ENCODE data around the gene ADAMTS14.

The ADAMTS14 gene

GRCh38 chr10:70733051-70733450 is 60.7 kb downstream of the ADAMTS14 start:
- no peak for DNase-seq

DNA sequence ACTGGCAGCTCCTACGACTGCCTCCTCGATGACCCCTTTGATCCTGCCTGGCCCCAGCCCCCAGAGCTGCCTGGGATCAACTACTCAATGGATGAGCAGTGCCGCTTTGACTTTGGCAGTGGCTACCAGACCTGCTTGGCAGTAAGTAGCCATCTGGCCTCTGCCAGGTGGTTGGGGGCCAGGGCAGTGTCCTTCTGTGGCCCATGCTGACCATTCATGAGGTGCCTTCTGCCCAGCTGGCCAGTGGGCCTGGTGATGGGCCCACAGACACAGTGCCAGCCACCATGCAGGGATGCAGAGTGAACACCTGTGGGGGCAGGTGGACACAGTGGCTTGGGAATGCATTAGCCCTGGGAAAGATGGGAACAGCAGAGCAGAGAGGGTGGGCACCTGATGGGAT is 62.9 kb downstream of the ADAMTS14 start:
- DNase-seq, result no peak

- no peak for DNase-seq
Observed at GRCh38 chr10:70736525-70736924, 64.2 kb downstream of the ADAMTS14 start.

DNA sequence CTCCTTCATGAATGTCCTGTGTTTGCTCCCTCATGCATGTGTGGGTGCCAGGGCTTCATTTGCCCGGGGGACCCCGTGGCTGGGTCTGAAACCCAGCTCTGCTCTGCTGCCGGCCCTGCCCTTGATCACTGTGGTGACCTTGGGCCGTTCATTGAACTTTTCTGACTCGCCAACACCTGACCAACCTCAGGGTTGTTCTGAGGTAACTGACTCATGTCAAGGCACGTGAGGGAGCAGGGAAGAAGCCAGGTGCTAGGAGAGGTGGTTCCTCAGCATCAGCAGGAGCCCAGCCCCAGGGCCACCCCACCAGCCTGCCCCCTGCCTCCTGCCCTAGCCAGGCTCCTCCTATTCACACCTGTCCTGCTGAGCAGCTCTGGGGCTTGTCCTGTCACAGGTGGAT is 64.9 kb downstream of the ADAMTS14 start:
- DNase-seq, result no peak

DNA sequence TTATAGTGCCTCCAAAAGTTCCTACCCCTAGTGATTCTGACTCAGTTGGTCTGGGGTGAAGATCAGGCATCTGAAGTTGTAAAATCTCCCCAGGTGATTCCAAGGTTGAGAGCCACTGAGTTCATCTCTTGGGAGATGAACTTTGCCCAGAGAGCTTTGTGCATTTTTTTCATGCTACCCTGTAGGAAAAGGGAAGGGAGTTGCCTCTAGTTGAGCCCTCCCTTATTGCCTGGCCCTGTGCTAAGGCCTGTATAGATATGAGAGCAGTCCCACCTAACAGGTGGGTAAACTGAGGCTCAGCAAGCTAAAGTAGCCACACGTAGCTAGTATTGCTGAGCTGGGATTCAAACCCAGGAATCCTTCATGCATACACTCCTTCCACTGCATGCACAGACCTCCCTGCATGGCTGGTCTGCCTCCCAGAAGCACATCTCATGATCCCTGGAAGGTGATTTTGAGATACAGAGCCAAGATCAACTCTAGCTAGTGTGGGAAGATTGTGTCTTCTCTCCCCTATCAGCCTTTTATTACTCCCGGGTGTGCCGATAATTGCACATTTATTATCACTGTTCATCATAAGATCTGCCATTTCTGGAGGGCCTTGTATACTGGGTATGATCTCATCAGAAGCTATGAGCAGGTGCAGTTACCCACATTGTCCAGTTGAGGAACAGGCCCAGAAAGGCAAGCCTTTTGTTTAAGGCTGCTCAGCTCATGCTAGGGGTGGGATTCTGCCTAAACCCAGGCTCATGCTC is 65.9 kb downstream of the ADAMTS14 start:
- no peak for DNase-seq

GRCh38 chr10:70738761-70739121 is 66.4 kb downstream of the ADAMTS14 start:
- DNase-seq, result no peak

GRCh38 chr10:70740406-70741288 is 68.3 kb downstream of the ADAMTS14 start:
- no peak for DNase-seq

DNA sequence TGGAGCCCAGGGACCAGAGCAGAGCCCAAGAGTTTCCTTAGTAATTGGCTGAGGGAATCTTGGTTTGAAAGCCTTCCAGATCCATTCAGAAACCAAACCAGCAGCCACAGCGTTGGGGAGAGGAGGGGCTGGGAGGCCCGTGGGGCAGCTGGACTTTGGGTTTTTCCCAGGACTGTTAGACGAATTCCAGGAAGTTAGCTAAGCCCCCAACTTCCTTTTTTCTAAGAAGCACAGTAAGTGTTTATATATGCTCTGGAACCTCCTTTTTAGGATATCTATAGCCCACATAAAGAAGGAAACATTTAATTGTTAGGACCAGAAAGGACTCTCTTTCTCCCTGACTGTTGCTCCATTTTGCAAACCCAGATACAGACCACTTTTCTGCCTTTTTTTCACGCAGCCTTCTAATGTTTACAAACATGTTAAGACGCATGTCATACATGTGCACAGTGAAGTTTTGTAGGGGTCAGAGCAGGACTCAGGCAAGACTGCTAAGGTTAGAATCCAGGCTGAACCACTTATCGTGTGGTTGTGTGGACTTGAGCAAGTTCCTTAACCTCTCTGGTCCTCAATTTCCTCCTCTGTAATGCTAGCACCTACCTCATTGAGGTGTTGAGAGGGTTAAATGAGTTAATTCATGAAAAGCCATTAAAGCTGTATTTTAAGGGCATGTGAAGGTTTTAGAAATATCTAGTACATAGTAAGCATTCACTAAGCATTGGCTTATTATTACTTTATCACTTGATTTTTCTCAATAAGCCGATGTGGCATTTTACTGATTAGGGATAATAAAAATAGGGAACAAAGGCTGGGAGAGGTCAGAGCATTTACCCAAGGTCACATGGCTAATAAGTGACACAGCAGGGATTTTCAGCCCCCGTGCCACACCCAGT is 70.5 kb downstream of the ADAMTS14 start:
- no peak for DNase-seq

DNA sequence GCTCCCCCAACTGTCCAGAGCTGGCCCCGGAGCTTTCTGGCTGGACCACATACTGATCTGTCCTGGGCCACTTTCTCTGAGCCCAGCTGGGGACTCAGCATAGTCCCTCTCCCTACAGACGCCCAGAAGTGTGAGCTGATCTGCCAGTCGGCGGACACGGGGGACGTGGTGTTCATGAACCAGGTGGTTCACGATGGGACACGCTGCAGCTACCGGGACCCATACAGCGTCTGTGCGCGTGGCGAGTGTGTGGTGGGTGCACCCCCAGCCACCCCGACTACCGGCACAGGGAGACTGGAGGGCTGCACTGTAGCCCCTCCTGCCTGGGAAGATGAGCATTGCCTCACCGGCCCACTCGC is 71.1 kb downstream of the ADAMTS14 start:
- no peak for DNase-seq

DNA sequence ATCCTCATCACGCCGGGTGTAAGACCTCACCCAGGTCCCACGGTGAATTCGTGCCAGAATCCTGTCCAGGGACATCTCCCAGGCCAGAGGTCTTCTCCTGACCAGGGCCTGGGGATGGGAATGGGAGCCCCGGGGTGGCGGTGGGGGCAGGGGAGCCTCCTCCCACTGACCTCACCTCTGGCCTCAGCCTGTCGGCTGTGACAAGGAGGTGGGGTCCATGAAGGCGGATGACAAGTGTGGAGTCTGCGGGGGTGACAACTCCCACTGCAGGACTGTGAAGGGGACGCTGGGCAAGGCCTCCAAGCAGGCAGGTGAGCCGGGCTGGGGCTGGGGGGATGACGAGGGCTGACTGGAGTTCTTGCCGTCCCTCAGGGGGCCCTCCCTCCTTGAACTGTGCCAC is 71.6 kb downstream of the ADAMTS14 start:
- DNase-seq, result no peak

- DNase-seq, result no peak
Observed at GRCh38 chr10:70744617-70745143, 72.4 kb downstream of the ADAMTS14 start.

GRCh38 chr10:70745555-70745954 is 73.2 kb downstream of the ADAMTS14 start:
- no peak for DNase-seq

GRCh38 chr10:70747192-70747965 is 75.1 kb downstream of the ADAMTS14 start:
- DNase-seq, result no peak

- no peak for DNase-seq
Observed at GRCh38 chr10:70748305-70748704, 76.0 kb downstream of the ADAMTS14 start.

- DNase-seq, result no peak
Observed at GRCh38 chr10:70748801-70749573, 76.7 kb downstream of the ADAMTS14 start.

DNA sequence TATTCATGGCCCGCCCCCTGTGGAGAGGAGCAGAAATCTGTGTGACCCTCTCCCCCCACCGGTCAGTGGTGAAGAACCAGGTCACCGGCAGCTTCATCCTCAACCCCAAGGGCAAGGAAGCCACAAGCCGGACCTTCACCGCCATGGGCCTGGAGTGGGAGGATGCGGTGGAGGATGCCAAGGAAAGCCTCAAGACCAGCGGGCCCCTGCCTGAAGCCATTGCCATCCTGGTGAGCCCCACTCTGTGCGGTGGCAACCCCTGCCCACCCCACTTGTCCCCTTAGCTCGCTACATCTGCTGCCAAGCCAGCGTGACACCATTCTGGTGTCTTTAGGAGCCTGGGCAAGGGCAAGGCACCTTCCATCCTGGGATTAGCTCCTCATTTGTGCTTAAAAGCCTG is 77.5 kb downstream of the ADAMTS14 start:
- no peak for DNase-seq

- DNase-seq, result no peak
Observed at GRCh38 chr10:70750156-70750703, 77.9 kb downstream of the ADAMTS14 start.

GRCh38 chr10:70751356-70751755 is 79.0 kb downstream of the ADAMTS14 start:
- no peak for DNase-seq

DNA sequence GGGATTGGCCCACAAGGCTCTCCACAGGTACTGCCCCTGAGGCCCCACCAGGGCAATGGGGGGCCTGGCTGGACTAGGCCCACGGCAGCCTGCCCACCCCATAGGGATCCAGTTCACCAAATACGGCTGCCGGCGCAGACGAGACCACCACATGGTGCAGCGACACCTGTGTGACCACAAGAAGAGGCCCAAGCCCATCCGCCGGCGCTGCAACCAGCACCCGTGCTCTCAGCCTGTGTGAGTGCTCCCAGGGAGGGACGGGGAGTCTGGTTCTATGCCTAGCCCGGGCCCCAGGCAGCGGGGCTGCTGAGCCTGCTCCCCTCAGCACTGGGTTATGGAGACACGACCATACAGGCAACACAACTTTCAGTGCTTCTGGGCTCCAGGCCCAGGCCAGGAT is 79.7 kb downstream of the ADAMTS14 start:
- DNase-seq, result no peak

- no peak for DNase-seq
Observed at GRCh38 chr10:70752571-70752970, 80.3 kb downstream of the ADAMTS14 start.

- peak; percentile 25 for DNase-seq
Observed at GRCh38 chr10:70753026-70753663, 80.8 kb downstream of the ADAMTS14 start.

All from RPMI8226 (cell line).